Measurements from ENCODE around the gene PTPRN2. TPM values are rescaled to one million over a fixed set of nuclear protein-coding genes. Genes with fewer than 3 reads are reported as not detected.
"Not testable (repeated sequence)": the region's sequence is repeated elsewhere in the genome, so short reads cannot be mapped to it uniquely, and the experiment has no call there.

The PTPRN2 gene
- polyA plus RNA-seq, 2 donors, result 0.37 to 0.40 TPM

GRCh38 chr7:157910045-157910444, 677.6 kb downstream of the PTPRN2 start:
- 97 to 98% methylated on average over 38 to 43 of the region's 43 CpGs for WGBS, 2 donors
- H3K4me1 ChIP-seq (ENCODE audit: control insufficient read depth in 2 of 2, insufficient read depth in 2 of 2, low read length in 1 of 2); H3K4me3 ChIP-seq (ENCODE audit: low read depth in 1 of 2, low read length in 2 of 2); H3K27ac ChIP-seq (ENCODE audit: low read depth in 2 of 2, low read length in 1 of 2); H3K9me3 ChIP-seq (ENCODE audit: control insufficient read depth in 2 of 2, insufficient read depth in 1 of 2, low read depth in 1 of 2, low read length in 1 of 2); H3K27me3 ChIP-seq (ENCODE audit: control insufficient read depth in 1 of 2, insufficient read depth in 2 of 2, low read length in 2 of 2); H3K36me3 ChIP-seq (ENCODE audit: control insufficient read depth in 2 of 2, insufficient read depth in 2 of 2, low read length in 1 of 2): not testable (repeated sequence)

- H3K27me3 ChIP-seq (ENCODE audit: control insufficient read depth in 1 of 2, insufficient read depth in 2 of 2, low read length in 2 of 2), result no peaks in the 10 kb centered on the region
- WGBS, 2 donors, result 95 to 98% methylated on average over 8 of the region's 8 CpGs
- H3K9me3 ChIP-seq (ENCODE audit: control insufficient read depth in 2 of 2, insufficient read depth in 1 of 2, low read depth in 1 of 2, low read length in 1 of 2), result peaks cover 0 to 2% of the 10 kb centered on the region in 2 donors
- H3K27ac ChIP-seq (ENCODE audit: low read depth in 2 of 2, low read length in 1 of 2), result no peak overlapping the region
- H3K36me3 ChIP-seq (ENCODE audit: control insufficient read depth in 2 of 2, insufficient read depth in 2 of 2, low read length in 1 of 2), result no peaks in the 10 kb centered on the region
- H3K4me1 ChIP-seq (ENCODE audit: control insufficient read depth in 2 of 2, insufficient read depth in 2 of 2, low read length in 1 of 2), result peaks cover 0 to 12% of the 10 kb centered on the region in 2 donors
- H3K4me3 ChIP-seq (ENCODE audit: low read depth in 1 of 2, low read length in 2 of 2), result no peak overlapping the region
Observed at GRCh38 chr7:157909370-157909769, 678.3 kb downstream of the PTPRN2 start.

- H3K27ac ChIP-seq (ENCODE audit: low read depth in 2 of 2, low read length in 1 of 2), result no peak overlapping the region
- peaks cover 0 to 14% of the 10 kb centered on the region in 2 donors for H3K4me1 ChIP-seq (ENCODE audit: control insufficient read depth in 2 of 2, insufficient read depth in 2 of 2, low read length in 1 of 2)
- no peak overlapping the region for H3K4me3 ChIP-seq (ENCODE audit: low read depth in 1 of 2, low read length in 2 of 2)
- 75 to 76% methylated on average over 31 of the region's 31 CpGs for WGBS, 2 donors
- no peaks in the 10 kb centered on the region for H3K36me3 ChIP-seq (ENCODE audit: control insufficient read depth in 2 of 2, insufficient read depth in 2 of 2, low read length in 1 of 2)
- H3K9me3 ChIP-seq (ENCODE audit: control insufficient read depth in 2 of 2, insufficient read depth in 1 of 2, low read depth in 1 of 2, low read length in 1 of 2), result peaks cover 0 to 2% of the 10 kb centered on the region in 2 donors
- H3K27me3 ChIP-seq (ENCODE audit: control insufficient read depth in 1 of 2, insufficient read depth in 2 of 2, low read length in 2 of 2), result no peaks in the 10 kb centered on the region
Observed at GRCh38 chr7:157908006-157908782, 679.4 kb downstream of the PTPRN2 start.

GRCh38 chr7:157907091-157907490, 680.5 kb downstream of the PTPRN2 start:
- H3K9me3 ChIP-seq (ENCODE audit: control insufficient read depth in 2 of 2, insufficient read depth in 1 of 2, low read depth in 1 of 2, low read length in 1 of 2), result peaks cover 0 to 2% of the 10 kb centered on the region in 2 donors
- H3K4me3 ChIP-seq (ENCODE audit: low read depth in 1 of 2, low read length in 2 of 2), result no peak overlapping the region
- H3K27ac ChIP-seq (ENCODE audit: low read depth in 2 of 2, low read length in 1 of 2), result no peak overlapping the region
- 93 to 96% methylated on average over 18 of the region's 18 CpGs for WGBS, 2 donors
- H3K27me3 ChIP-seq (ENCODE audit: control insufficient read depth in 1 of 2, insufficient read depth in 2 of 2, low read length in 2 of 2), result no peaks in the 10 kb centered on the region
- H3K4me1 ChIP-seq (ENCODE audit: control insufficient read depth in 2 of 2, insufficient read depth in 2 of 2, low read length in 1 of 2), result peaks cover 0 to 14% of the 10 kb centered on the region in 2 donors
- no peaks in the 10 kb centered on the region for H3K36me3 ChIP-seq (ENCODE audit: control insufficient read depth in 2 of 2, insufficient read depth in 2 of 2, low read length in 1 of 2)

GRCh38 chr7:157906583-157906982, 681.0 kb downstream of the PTPRN2 start:
- no peaks in the 10 kb centered on the region for H3K36me3 ChIP-seq (ENCODE audit: control insufficient read depth in 2 of 2, insufficient read depth in 2 of 2, low read length in 1 of 2)
- no peaks in the 10 kb centered on the region for H3K27me3 ChIP-seq (ENCODE audit: control insufficient read depth in 1 of 2, insufficient read depth in 2 of 2, low read length in 2 of 2)
- no peak overlapping the region for H3K4me3 ChIP-seq (ENCODE audit: low read depth in 1 of 2, low read length in 2 of 2)
- peaks cover 0 to 2% of the 10 kb centered on the region in 2 donors for H3K9me3 ChIP-seq (ENCODE audit: control insufficient read depth in 2 of 2, insufficient read depth in 1 of 2, low read depth in 1 of 2, low read length in 1 of 2)
- H3K27ac ChIP-seq (ENCODE audit: low read depth in 2 of 2, low read length in 1 of 2), result no peak overlapping the region
- 85 to 88% methylated on average over 7 of the region's 7 CpGs for WGBS, 2 donors
- peaks cover 0 to 14% of the 10 kb centered on the region in 2 donors for H3K4me1 ChIP-seq (ENCODE audit: control insufficient read depth in 2 of 2, insufficient read depth in 2 of 2, low read length in 1 of 2)

- no peaks in the 10 kb centered on the region for H3K27me3 ChIP-seq (ENCODE audit: control insufficient read depth in 1 of 2, insufficient read depth in 2 of 2, low read length in 2 of 2)
- H3K9me3 ChIP-seq (ENCODE audit: control insufficient read depth in 2 of 2, insufficient read depth in 1 of 2, low read depth in 1 of 2, low read length in 1 of 2), result peaks cover 0 to 2% of the 10 kb centered on the region in 2 donors
- H3K27ac ChIP-seq (ENCODE audit: low read depth in 2 of 2, low read length in 1 of 2), result no peak overlapping the region
- H3K4me1 ChIP-seq (ENCODE audit: control insufficient read depth in 2 of 2, insufficient read depth in 2 of 2, low read length in 1 of 2), result peaks cover 0 to 14% of the 10 kb centered on the region in 2 donors
- no peaks in the 10 kb centered on the region for H3K36me3 ChIP-seq (ENCODE audit: control insufficient read depth in 2 of 2, insufficient read depth in 2 of 2, low read length in 1 of 2)
- no peak overlapping the region for H3K4me3 ChIP-seq (ENCODE audit: low read depth in 1 of 2, low read length in 2 of 2)
- WGBS, 2 donors, result 42 to 48% methylated on average over 20 of the region's 20 CpGs
Observed at GRCh38 chr7:157905651-157906461, 681.8 kb downstream of the PTPRN2 start.

- WGBS, 2 donors, result 53 to 67% methylated on average over 17 of the region's 17 CpGs
- no peak overlapping the region for H3K4me3 ChIP-seq (ENCODE audit: low read depth in 1 of 2, low read length in 2 of 2)
- no peak overlapping the region for H3K27ac ChIP-seq (ENCODE audit: low read depth in 2 of 2, low read length in 1 of 2)
- peaks cover 0 to 1% of the 10 kb centered on the region in 2 donors for H3K9me3 ChIP-seq (ENCODE audit: control insufficient read depth in 2 of 2, insufficient read depth in 1 of 2, low read depth in 1 of 2, low read length in 1 of 2)
- H3K27me3 ChIP-seq (ENCODE audit: control insufficient read depth in 1 of 2, insufficient read depth in 2 of 2, low read length in 2 of 2), result no peaks in the 10 kb centered on the region
- H3K36me3 ChIP-seq (ENCODE audit: control insufficient read depth in 2 of 2, insufficient read depth in 2 of 2, low read length in 1 of 2), result no peaks in the 10 kb centered on the region
- H3K4me1 ChIP-seq (ENCODE audit: control insufficient read depth in 2 of 2, insufficient read depth in 2 of 2, low read length in 1 of 2), result peaks cover 0 to 14% of the 10 kb centered on the region in 2 donors
Observed at GRCh38 chr7:157904866-157905570, 682.6 kb downstream of the PTPRN2 start.

GRCh38 chr7:157904211-157904865, 683.3 kb downstream of the PTPRN2 start:
- WGBS, 2 donors, result 64 to 79% methylated on average over 28 of the region's 28 CpGs
- no peaks in the 10 kb centered on the region for H3K27me3 ChIP-seq (ENCODE audit: control insufficient read depth in 1 of 2, insufficient read depth in 2 of 2, low read length in 2 of 2)

GRCh38 chr7:157903710-157904109, 683.9 kb downstream of the PTPRN2 start:
- H3K4me3 ChIP-seq (ENCODE audit: low read depth in 1 of 2, low read length in 2 of 2), result no peak overlapping the region
- 77 to 80% methylated on average over 14 of the region's 14 CpGs for WGBS, 2 donors
- no peaks in the 10 kb centered on the region for H3K27me3 ChIP-seq (ENCODE audit: control insufficient read depth in 1 of 2, insufficient read depth in 2 of 2, low read length in 2 of 2)
- no peaks in the 10 kb centered on the region for H3K36me3 ChIP-seq (ENCODE audit: control insufficient read depth in 2 of 2, insufficient read depth in 2 of 2, low read length in 1 of 2)
- no peak overlapping the region for H3K27ac ChIP-seq (ENCODE audit: low read depth in 2 of 2, low read length in 1 of 2)
- H3K9me3 ChIP-seq (ENCODE audit: control insufficient read depth in 2 of 2, insufficient read depth in 1 of 2, low read depth in 1 of 2, low read length in 1 of 2), result no peaks in the 10 kb centered on the region
- peaks cover 0 to 14% of the 10 kb centered on the region in 2 donors for H3K4me1 ChIP-seq (ENCODE audit: control insufficient read depth in 2 of 2, insufficient read depth in 2 of 2, low read length in 1 of 2)

More at GRCh38 chr7:157904211-157904865, 683.3 kb downstream of the PTPRN2 start:
- peaks cover 0 to 14% of the 10 kb centered on the region in 2 donors for H3K4me1 ChIP-seq (ENCODE audit: control insufficient read depth in 2 of 2, insufficient read depth in 2 of 2, low read length in 1 of 2)
- no peaks in the 10 kb centered on the region for H3K9me3 ChIP-seq (ENCODE audit: control insufficient read depth in 2 of 2, insufficient read depth in 1 of 2, low read depth in 1 of 2, low read length in 1 of 2)
- H3K4me3 ChIP-seq (ENCODE audit: low read depth in 1 of 2, low read length in 2 of 2), result no peak overlapping the region
- H3K27ac ChIP-seq (ENCODE audit: low read depth in 2 of 2, low read length in 1 of 2), result no peak overlapping the region
- no peaks in the 10 kb centered on the region for H3K36me3 ChIP-seq (ENCODE audit: control insufficient read depth in 2 of 2, insufficient read depth in 2 of 2, low read length in 1 of 2)
